ENCODE results near the gene VWA5B1.

VWA5B1 gene

DNA sequence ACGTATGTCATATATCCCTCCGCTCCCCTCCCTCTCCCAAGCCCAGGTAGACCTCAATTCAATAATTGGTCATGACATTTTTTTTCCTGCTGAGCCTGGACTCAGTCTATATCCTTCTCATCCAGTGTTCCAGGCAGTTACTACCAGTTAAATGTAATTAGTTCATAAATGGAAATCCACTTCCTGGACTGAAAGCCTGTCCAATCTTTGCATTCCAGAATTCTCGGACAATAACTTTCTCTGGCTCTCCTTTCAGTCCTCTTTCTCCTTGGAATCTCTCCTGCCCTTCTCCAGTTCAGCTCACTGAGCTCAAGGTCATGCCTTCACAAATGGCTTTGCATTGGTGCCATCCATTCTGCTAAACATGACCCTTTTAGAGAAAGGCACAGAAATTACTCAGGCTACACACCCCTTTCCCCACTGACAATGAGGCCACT is 34.8 kb downstream of the VWA5B1 start:
- FAIRE-seq (no peak), DNase-seq (ENCODE audit: insufficient read length, low spot score) (no peak)
- no peak for TF ChIP-seq POLR2AphosphoS5 (IDR thresholded peaks at IDR 0.05; ENCODE audit: low read depth, low read length)
- TF ChIP-seq PAX5 (IDR thresholded peaks at IDR 0.05; ENCODE audit: insufficient read depth, low read length, severe bottlenecking), result no peak
- TF ChIP-seq TAF1 (IDR thresholded peaks at IDR 0.05; ENCODE audit: low read depth, low read length), result no peak
- TF ChIP-seq POU2F2 (IDR thresholded peaks at IDR 0.05; ENCODE audit: low read depth, low read length), result no peak
- TF ChIP-seq SPI1 (IDR thresholded peaks at IDR 0.05; ENCODE audit: low read depth, low read length), result no peak
- TF ChIP-seq POLR2A (IDR thresholded peaks at IDR 0.05; ENCODE audit: low read depth, low read length), result no peak

- DNase-seq (ENCODE audit: insufficient read length, low spot score), result no peak
- TF ChIP-seq POLR2A (IDR thresholded peaks at IDR 0.05; ENCODE audit: low read depth, low read length), result no peak
- no peak for TF ChIP-seq PAX5 (IDR thresholded peaks at IDR 0.05; ENCODE audit: insufficient read depth, low read length, severe bottlenecking)
- no peak for TF ChIP-seq SPI1 (IDR thresholded peaks at IDR 0.05; ENCODE audit: low read depth, low read length)
- no peak for TF ChIP-seq POLR2AphosphoS5 (IDR thresholded peaks at IDR 0.05; ENCODE audit: low read depth, low read length)
- TF ChIP-seq POU2F2 (IDR thresholded peaks at IDR 0.05; ENCODE audit: low read depth, low read length), result no peak
- no peak for TF ChIP-seq TAF1 (IDR thresholded peaks at IDR 0.05; ENCODE audit: low read depth, low read length)
- no peak for FAIRE-seq
Observed at GRCh38 chr1:20325844-20326420, 35.3 kb downstream of the VWA5B1 start.

GRCh38 chr1:20327467-20327866 is 36.8 kb downstream of the VWA5B1 start:
- DNase-seq (ENCODE audit: insufficient read length, low spot score) (no peak), FAIRE-seq (no peak)
- TF ChIP-seq TAF1 (IDR thresholded peaks at IDR 0.05; ENCODE audit: low read depth, low read length) (no peak), POLR2AphosphoS5 (IDR thresholded peaks at IDR 0.05; ENCODE audit: low read depth, low read length) (no peak), POLR2A (IDR thresholded peaks at IDR 0.05; ENCODE audit: low read depth, low read length) (no peak), PAX5 (IDR thresholded peaks at IDR 0.05; ENCODE audit: insufficient read depth, low read length, severe bottlenecking) (no peak), SPI1 (IDR thresholded peaks at IDR 0.05; ENCODE audit: low read depth, low read length) (no peak)

DNA sequence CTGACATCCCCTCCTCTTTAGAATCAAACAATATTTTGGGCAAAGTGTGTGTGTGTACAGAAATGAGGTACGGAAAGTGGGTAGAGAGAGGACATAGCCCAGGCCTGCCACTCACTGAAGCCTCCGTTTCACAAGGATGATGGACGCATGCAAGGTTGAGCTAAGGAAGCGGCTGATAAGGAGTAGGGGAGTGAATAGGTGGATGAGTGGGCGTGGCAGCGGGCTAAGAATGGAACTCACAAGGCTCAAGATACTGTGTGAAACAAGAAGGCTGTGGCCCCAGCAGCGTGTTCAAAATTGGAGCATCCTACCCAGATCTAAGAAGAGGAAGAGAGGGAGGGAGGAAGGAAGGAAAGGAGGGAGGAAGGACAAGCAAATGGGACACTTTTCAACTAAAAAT is 37.5 kb downstream of the VWA5B1 start:
- TF ChIP-seq SPI1 (IDR thresholded peaks at IDR 0.05; ENCODE audit: low read depth, low read length) (no peak), POU2F2 (IDR thresholded peaks at IDR 0.05; ENCODE audit: low read depth, low read length) (no peak), PAX5 (IDR thresholded peaks at IDR 0.05; ENCODE audit: insufficient read depth, low read length, severe bottlenecking) (no peak), POLR2AphosphoS5 (IDR thresholded peaks at IDR 0.05; ENCODE audit: low read depth, low read length) (no peak), POLR2A (IDR thresholded peaks at IDR 0.05; ENCODE audit: low read depth, low read length) (no peak), TAF1 (IDR thresholded peaks at IDR 0.05; ENCODE audit: low read depth, low read length) (no peak)
- DNase-seq (ENCODE audit: insufficient read length, low spot score), result no peak
- FAIRE-seq, result no peak

GRCh38 chr1:20329793-20330542 is 39.3 kb downstream of the VWA5B1 start:
- TF ChIP-seq PAX5 (IDR thresholded peaks at IDR 0.05; ENCODE audit: insufficient read depth, low read length, severe bottlenecking) (no peak), TAF1 (IDR thresholded peaks at IDR 0.05; ENCODE audit: low read depth, low read length) (no peak), POU2F2 (IDR thresholded peaks at IDR 0.05; ENCODE audit: low read depth, low read length) (no peak), SPI1 (IDR thresholded peaks at IDR 0.05; ENCODE audit: low read depth, low read length) (no peak), POLR2A (IDR thresholded peaks at IDR 0.05; ENCODE audit: low read depth, low read length) (no peak), POLR2AphosphoS5 (IDR thresholded peaks at IDR 0.05; ENCODE audit: low read depth, low read length) (no peak)
- DNase-seq (ENCODE audit: insufficient read length, low spot score) (no peak), FAIRE-seq (no peak)

DNA sequence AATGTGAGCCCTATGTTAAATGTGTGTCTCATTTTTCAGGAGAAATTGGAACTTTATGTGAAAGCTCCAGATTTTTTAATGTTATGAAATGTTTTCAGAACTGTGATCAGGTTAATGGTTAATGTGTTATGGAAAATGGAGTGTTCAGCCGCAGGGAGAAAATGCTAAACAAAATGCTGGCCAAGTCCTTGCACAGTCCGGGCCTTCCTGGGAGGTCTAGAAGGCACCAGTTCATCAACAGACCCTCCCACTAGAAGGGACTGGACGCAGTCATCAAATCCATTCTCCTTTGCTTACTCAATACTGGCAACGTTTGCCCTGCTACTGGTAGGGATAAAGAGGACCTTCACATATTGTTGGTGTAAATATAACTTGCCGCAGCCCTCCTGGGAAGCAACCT is 43.4 kb downstream of the VWA5B1 start:
- TF ChIP-seq PAX5 (IDR thresholded peaks at IDR 0.05; ENCODE audit: insufficient read depth, low read length, severe bottlenecking), result no peak
- TF ChIP-seq SPI1 (IDR thresholded peaks at IDR 0.05; ENCODE audit: low read depth, low read length), result no peak
- TF ChIP-seq POLR2A (IDR thresholded peaks at IDR 0.05; ENCODE audit: low read depth, low read length), result no peak
- TF ChIP-seq POLR2AphosphoS5 (IDR thresholded peaks at IDR 0.05; ENCODE audit: low read depth, low read length), result no peak
- no peak for TF ChIP-seq POU2F2 (IDR thresholded peaks at IDR 0.05; ENCODE audit: low read depth, low read length)
- TF ChIP-seq TAF1 (IDR thresholded peaks at IDR 0.05; ENCODE audit: low read depth, low read length), result no peak
- FAIRE-seq (no peak), DNase-seq (ENCODE audit: insufficient read length, low spot score) (no peak)

- no peak for DNase-seq (ENCODE audit: insufficient read length, low spot score)
- TF ChIP-seq TAF1 (IDR thresholded peaks at IDR 0.05; ENCODE audit: low read depth, low read length) (no peak), SPI1 (IDR thresholded peaks at IDR 0.05; ENCODE audit: low read depth, low read length) (no peak), POU2F2 (IDR thresholded peaks at IDR 0.05; ENCODE audit: low read depth, low read length) (no peak)
- FAIRE-seq, result no peak
Observed at GRCh38 chr1:20336105-20336605, 45.5 kb downstream of the VWA5B1 start.

- TF ChIP-seq TAF1 (IDR thresholded peaks at IDR 0.05; ENCODE audit: low read depth, low read length) (no peak), POU2F2 (IDR thresholded peaks at IDR 0.05; ENCODE audit: low read depth, low read length) (no peak), SPI1 (IDR thresholded peaks at IDR 0.05; ENCODE audit: low read depth, low read length) (no peak), PAX5 (IDR thresholded peaks at IDR 0.05; ENCODE audit: insufficient read depth, low read length, severe bottlenecking) (no peak), POLR2AphosphoS5 (IDR thresholded peaks at IDR 0.05; ENCODE audit: low read depth, low read length) (no peak), POLR2A (IDR thresholded peaks at IDR 0.05; ENCODE audit: low read depth, low read length) (no peak)
- FAIRE-seq (no peak), DNase-seq (ENCODE audit: insufficient read length, low spot score) (no peak)
Observed at GRCh38 chr1:20337581-20337980, 46.9 kb downstream of the VWA5B1 start.

- FAIRE-seq (no peak), DNase-seq (ENCODE audit: insufficient read length, low spot score) (no peak)
- TF ChIP-seq SPI1 (IDR thresholded peaks at IDR 0.05; ENCODE audit: low read depth, low read length) (no peak), POU2F2 (IDR thresholded peaks at IDR 0.05; ENCODE audit: low read depth, low read length) (no peak), POLR2AphosphoS5 (IDR thresholded peaks at IDR 0.05; ENCODE audit: low read depth, low read length) (no peak), PAX5 (IDR thresholded peaks at IDR 0.05; ENCODE audit: insufficient read depth, low read length, severe bottlenecking) (no peak), TAF1 (IDR thresholded peaks at IDR 0.05; ENCODE audit: low read depth, low read length) (no peak), POLR2A (IDR thresholded peaks at IDR 0.05; ENCODE audit: low read depth, low read length) (no peak)
Observed at GRCh38 chr1:20339811-20340457, 49.3 kb downstream of the VWA5B1 start.
